Uterus (tissue), 2 donors: ENCODE results near the gene EPC1.

Source experiments
- POLR2A ChIP-seq, 2 donors: fragments of 450-650 bp; IDR thresholded peaks; one replicate each; pipeline ENCODE4 v1.6.1; 2016; ENCODE audit warnings: antibody characterized with exemption in 2 of 2, mild to moderate bottlenecking in 1 of 2, moderate library complexity in 1 of 2
- TF ChIP-seq, protein P1 (sequence below), 4 experiments: fragments of 200-600 bp in 2 of 4; fragments of 450-650 bp in 2 of 4; sonication (generic) in 2 of 4; IDR thresholded peaks; one replicate each; pipeline ENCODE4 v1.5.1; 2016 to 2019; ENCODE audit warnings: antibody characterized with exemption in 4 of 4, mild to moderate bottlenecking in 2 of 4, moderate library complexity in 1 of 4

DNA sequence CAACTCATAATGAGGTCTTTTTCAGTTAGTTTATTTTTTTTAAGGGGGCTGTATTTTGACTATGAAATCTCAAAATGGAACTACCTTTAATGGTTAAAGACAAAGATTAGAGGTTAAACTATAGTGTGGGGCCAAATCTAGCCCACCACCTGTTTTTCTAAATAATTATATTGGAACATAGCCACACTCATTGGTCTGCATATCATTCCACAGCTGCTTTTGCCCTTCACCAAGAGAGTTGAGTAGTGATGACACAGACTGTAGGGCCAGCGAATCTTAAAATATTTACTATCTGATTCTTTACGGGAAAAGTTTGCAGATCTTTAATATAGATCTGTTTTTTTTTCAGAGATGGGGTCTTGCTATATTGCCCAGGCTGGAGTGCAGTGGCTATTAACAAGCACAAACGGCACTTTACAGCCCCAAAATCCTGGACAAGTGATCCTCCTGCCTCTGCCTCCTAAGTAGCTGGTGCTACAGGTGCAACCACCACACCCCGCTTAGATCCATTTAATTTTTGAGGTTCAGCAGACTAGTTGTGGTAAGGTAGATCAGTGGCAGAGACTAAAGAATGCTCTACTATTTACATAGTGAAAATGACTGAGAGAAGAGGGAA is 25.8 kb downstream of the EPC1 start:
- TF ChIP-seq, protein P1, sequence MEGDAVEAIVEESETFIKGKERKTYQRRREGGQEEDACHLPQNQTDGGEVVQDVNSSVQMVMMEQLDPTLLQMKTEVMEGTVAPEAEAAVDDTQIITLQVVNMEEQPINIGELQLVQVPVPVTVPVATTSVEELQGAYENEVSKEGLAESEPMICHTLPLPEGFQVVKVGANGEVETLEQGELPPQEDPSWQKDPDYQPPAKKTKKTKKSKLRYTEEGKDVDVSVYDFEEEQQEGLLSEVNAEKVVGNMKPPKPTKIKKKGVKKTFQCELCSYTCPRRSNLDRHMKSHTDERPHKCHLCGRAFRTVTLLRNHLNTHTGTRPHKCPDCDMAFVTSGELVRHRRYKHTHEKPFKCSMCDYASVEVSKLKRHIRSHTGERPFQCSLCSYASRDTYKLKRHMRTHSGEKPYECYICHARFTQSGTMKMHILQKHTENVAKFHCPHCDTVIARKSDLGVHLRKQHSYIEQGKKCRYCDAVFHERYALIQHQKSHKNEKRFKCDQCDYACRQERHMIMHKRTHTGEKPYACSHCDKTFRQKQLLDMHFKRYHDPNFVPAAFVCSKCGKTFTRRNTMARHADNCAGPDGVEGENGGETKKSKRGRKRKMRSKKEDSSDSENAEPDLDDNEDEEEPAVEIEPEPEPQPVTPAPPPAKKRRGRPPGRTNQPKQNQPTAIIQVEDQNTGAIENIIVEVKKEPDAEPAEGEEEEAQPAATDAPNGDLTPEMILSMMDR (IDR thresholded peaks at IDR 0.05): no peak
- TF ChIP-seq POLR2A (IDR thresholded peaks at IDR 0.05): no peak
